ENCODE results near the gene PDGFA.
"Not testable (repeated sequence)": the region's sequence is repeated elsewhere in the genome, so short reads cannot be mapped to it uniquely, and the experiment has no call there.

Gene PDGFA

GRCh38 chr7:552151-552867 lies 32.7 kb upstream of the PDGFA start:
- not testable (repeated sequence) for DNase-seq

- not testable (repeated sequence) for DNase-seq
These were observed 31.9 kb upstream of the PDGFA start for GRCh38 chr7:551615-551970.

GRCh38 chr7:550881-551614 lies 31.4 kb upstream of the PDGFA start:
- DNase-seq = no peak

- no peak for DNase-seq
These were observed 30.4 kb upstream of the PDGFA start for GRCh38 chr7:549891-550625.

- DNase-seq = no peak
These were observed 29.6 kb upstream of the PDGFA start for GRCh38 chr7:549066-549890.

GRCh38 chr7:548401-548800 lies 28.8 kb upstream of the PDGFA start:
- no peak for DNase-seq

GRCh38 chr7:545470-545869 lies 25.8 kb upstream of the PDGFA start:
- no peak for DNase-seq

- DNase-seq = no peak
These were observed 24.9 kb upstream of the PDGFA start for GRCh38 chr7:544338-545221.

GRCh38 chr7:543501-544337 lies 24.1 kb upstream of the PDGFA start:
- no peak for DNase-seq

GRCh38 chr7:542713-543500 lies 23.3 kb upstream of the PDGFA start:
- DNase-seq = no peak

- DNase-seq = no peak
These were observed 22.6 kb upstream of the PDGFA start for GRCh38 chr7:542131-542712.

- no peak for DNase-seq
These were observed 22.0 kb upstream of the PDGFA start for GRCh38 chr7:541661-542060.

- no peak for DNase-seq
These were observed 21.4 kb upstream of the PDGFA start for GRCh38 chr7:540997-541396.

- no peak for DNase-seq
These were observed 20.9 kb upstream of the PDGFA start for GRCh38 chr7:540579-540978.

GRCh38 chr7:539731-540411 lies 20.2 kb upstream of the PDGFA start:
- DNase-seq = no peak

- no peak for DNase-seq
These were observed 19.4 kb upstream of the PDGFA start for GRCh38 chr7:538764-539685.

GRCh38 chr7:537911-538634 lies 18.4 kb upstream of the PDGFA start:
- peak; percentile 56 for DNase-seq

Data from right hindlimb (tissue), 1 donor.